Prostate gland (tissue), 2 donors: ENCODE data around the gene IKZF4. TPM values are rescaled to one million over a fixed set of nuclear protein-coding genes. Genes with fewer than 3 reads are reported as not detected.

Experiments
- DNase-seq: peaks from one replicate; pipeline ENCODE4 v3.0.0-alpha.2; 2019; ENCODE audit warnings: low spot score
- H3K27ac ChIP-seq, 2 donors: fragments of 200-600 bp; sonication (generic); 2 replicates each; pipeline ENCODE4 v1.5.1; 2017 to 2019
- H3K27me3 ChIP-seq: fragments of 200-600 bp; sonication (generic); replicated peaks from 2 replicates; pipeline ENCODE4 v1.5.1; 2019; ENCODE audit not compliant: insufficient read depth
- H3K36me3 ChIP-seq, 2 donors: fragments of 200-600 bp; sonication (generic); 1 replicate in 1 of 2; 2 replicates in 1 of 2; pipeline versions ENCODE4 v1.5.1 to v1.8.1; 2017 to 2019
- H3K4me1 ChIP-seq: fragments of 200-600 bp; sonication (generic); replicated peaks from 2 replicates; pipeline ENCODE4 v1.5.1; 2019
- H3K4me3 ChIP-seq, 2 donors: fragments of 200-600 bp; sonication (generic); 2 replicates each; pipeline ENCODE4 v1.5.1; 2017 to 2019
- H3K9me3 ChIP-seq: fragments of 200-600 bp; sonication (generic); 2 replicates; pipeline ENCODE4 v1.5.1; 2017
- POLR2A ChIP-seq: fragments of 450-650 bp; IDR thresholded peaks from one replicate; pipeline ENCODE4 v1.6.1; 2016; ENCODE audit warnings: antibody characterized with exemption, mild to moderate bottlenecking
- POLR2AphosphoS5 ChIP-seq: sonication (generic); formaldehyde crosslinking; IDR thresholded peaks from one replicate; pipeline ENCODE4 v1.6.1; 2017; ENCODE audit warnings: antibody characterized with exemption
- WGBS: methylation state at CpG from one replicate; pipeline ENCODE4 v1.1.5; 2018; 5-methylcytosine and 5-hydroxymethylcytosine counted together
- intact Hi-C: fragments of 100-400 bp; cut with DNase I; formaldehyde crosslinking; loops from one replicate; pipeline ENCODE4 v1.14.2; 2022
- total RNA-seq, 2 donors: library from RNA; depleted of rRNA; stranded (reverse); fragments of >200 nt; gene quantifications; one replicate each; pipeline ENCODE4 v1.1.0, GENCODE V29; 2016
- TF ChIP-seq, protein P1 (sequence below), 4 experiments: fragments of 200-600 bp in 2 of 4; fragments of 450-650 bp in 2 of 4; sonication (generic) in 2 of 4; IDR thresholded peaks; 1 replicate in 3 of 4; 2 replicates in 1 of 4; pipeline ENCODE4 v1.5.1; 2016 to 2019; ENCODE audit warnings: antibody characterized with exemption in 4 of 4, mild to moderate bottlenecking in 2 of 4, moderate library complexity in 2 of 4

IKZF4 gene
- total RNA-seq, 2 donors from 2014 or later, result 2.2 to 6.2 TPM

- H3K4me1 ChIP-seq, result no peaks in the 10 kb centered on the region
- no peaks in the 10 kb centered on the region for H3K9me3 ChIP-seq
- 2% methylated on average over 50 of the region's 50 CpGs for WGBS
- peak; percentile 91 for DNase-seq
- H3K4me3 ChIP-seq, result peak overlapping the region; percentile 57 to 69
- no peaks in the 10 kb centered on the region for H3K27me3 ChIP-seq
- H3K27ac ChIP-seq, result peak overlapping the region; percentile 94 to 96
- TF ChIP-seq POLR2AphosphoS5 (peak; percentile 70), POLR2A (peak; percentile 37)
- TF ChIP-seq, protein P1, sequence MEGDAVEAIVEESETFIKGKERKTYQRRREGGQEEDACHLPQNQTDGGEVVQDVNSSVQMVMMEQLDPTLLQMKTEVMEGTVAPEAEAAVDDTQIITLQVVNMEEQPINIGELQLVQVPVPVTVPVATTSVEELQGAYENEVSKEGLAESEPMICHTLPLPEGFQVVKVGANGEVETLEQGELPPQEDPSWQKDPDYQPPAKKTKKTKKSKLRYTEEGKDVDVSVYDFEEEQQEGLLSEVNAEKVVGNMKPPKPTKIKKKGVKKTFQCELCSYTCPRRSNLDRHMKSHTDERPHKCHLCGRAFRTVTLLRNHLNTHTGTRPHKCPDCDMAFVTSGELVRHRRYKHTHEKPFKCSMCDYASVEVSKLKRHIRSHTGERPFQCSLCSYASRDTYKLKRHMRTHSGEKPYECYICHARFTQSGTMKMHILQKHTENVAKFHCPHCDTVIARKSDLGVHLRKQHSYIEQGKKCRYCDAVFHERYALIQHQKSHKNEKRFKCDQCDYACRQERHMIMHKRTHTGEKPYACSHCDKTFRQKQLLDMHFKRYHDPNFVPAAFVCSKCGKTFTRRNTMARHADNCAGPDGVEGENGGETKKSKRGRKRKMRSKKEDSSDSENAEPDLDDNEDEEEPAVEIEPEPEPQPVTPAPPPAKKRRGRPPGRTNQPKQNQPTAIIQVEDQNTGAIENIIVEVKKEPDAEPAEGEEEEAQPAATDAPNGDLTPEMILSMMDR (IDR thresholded peaks at IDR 0.05), result peak; percentile 66 to 93 (median 78)
- no peaks in the 10 kb centered on the region for H3K36me3 ChIP-seq
- intact Hi-C loops, result no loop called here
Measured at GRCh38 chr12:56078931-56079722, 58.3 kb downstream of the IKZF4 start.

- WGBS, result 2% methylated on average over 43 of the region's 59 CpGs
Measured at GRCh38 chr12:56079723-56080555, 59.1 kb downstream of the IKZF4 start, which contains the start of gene ERBB3. Gene ERBB3, plus strand, starts transcription at chr12:56080165. Its CDS starts 136 bp downstream, at chr12:56080301.

DNA sequence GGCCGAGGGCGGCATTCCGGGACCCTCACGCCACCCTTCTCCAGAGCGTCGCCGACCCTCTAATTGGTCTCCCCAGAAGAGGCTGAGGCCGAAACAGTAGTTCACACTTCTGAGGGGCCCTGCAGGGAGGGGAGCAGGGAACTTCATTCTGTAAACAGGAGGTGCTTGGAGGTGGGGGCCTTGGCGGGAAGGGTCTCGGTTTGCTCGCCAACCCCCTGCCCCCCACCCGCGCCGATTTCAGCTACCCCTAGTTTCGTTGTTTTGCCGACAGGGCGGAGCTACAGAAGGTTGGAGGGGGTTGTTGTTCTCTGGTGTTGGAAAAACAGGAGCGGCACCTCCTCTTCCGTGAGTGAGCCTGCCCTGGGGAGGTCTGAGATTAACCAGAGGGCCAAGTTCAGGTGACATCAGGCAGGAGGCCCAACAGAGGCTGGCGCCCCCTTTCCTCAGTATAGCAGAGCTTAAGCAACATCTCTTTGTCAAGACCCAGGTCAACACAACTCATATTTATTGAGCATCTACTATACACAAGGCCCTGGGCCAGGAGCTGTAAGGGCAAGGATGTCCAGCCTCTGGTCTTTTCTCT is 59.8 kb downstream of the IKZF4 start:
- WGBS, result 32% methylated on average over 12 of the region's 20 CpGs
- Histone ChIP-seq H3K27me3 (no peaks in the 10 kb centered on the region), H3K36me3 (no peaks in the 10 kb centered on the region), H3K27ac (peak overlapping the region; percentile 94 to 96), H3K4me3 (peak overlapping the region; percentile 57 to 69), H3K4me1 (no peaks in the 10 kb centered on the region), H3K9me3 (no peaks in the 10 kb centered on the region)
- intact Hi-C loops, result no loop called here
- peak; percentile 42 for DNase-seq
- TF ChIP-seq POLR2AphosphoS5 (no peak), POLR2A (peak; percentile 40)
- TF ChIP-seq, protein P1 (IDR thresholded peaks at IDR 0.05), result peak in 1 of 4 experiments; percentile 6

More at GRCh38 chr12:56079723-56080555, 59.1 kb downstream of the IKZF4 start, which contains the start of gene ERBB3:
- intact Hi-C loops, result no loop called here
- Histone ChIP-seq H3K27me3 (no peaks in the 10 kb centered on the region), H3K36me3 (no peaks in the 10 kb centered on the region), H3K4me3 (peak within 1 kb of the TSS; percentile 57 to 69), H3K9me3 (no peaks in the 10 kb centered on the region), H3K4me1 (no peaks in the 10 kb centered on the region), H3K27ac (peak within 1 kb of the TSS; percentile 94 to 96)
- TF ChIP-seq, protein P1 (IDR thresholded peaks at IDR 0.05), result peak in 2 of 4 experiments; percentile 45 to 50
- peak; percentile 72 for TF ChIP-seq POLR2AphosphoS5
- TF ChIP-seq POLR2A, result peak; percentile 80
- peak; percentile 87 for DNase-seq

- Histone ChIP-seq H3K27ac (peak overlapping the region; percentile 94 to 96), H3K36me3 (no peaks in the 10 kb centered on the region), H3K27me3 (no peaks in the 10 kb centered on the region), H3K9me3 (no peaks in the 10 kb centered on the region), H3K4me3 (peak overlapping the region; percentile 57 to 69), H3K4me1 (no peaks in the 10 kb centered on the region)
- no peak for TF ChIP-seq POLR2A
- TF ChIP-seq, protein P1 (IDR thresholded peaks at IDR 0.05), result no peak
- TF ChIP-seq POLR2AphosphoS5, result no peak
- intact Hi-C loops, result no loop called here
- WGBS, result 41% methylated on average over 6 of the region's 6 CpGs
- DNase-seq, result no peak
Measured at GRCh38 chr12:56081393-56082347, 60.8 kb downstream of the IKZF4 start.
